ENCODE measurements around the gene CYTH3. TPM values are rescaled to one million over a fixed set of nuclear protein-coding genes. Genes with fewer than 3 reads are reported as not detected.

Gene CYTH3
- total and polyA plus RNA-seq, 9 donors = 14.8 to 29.6 (median 18.9) TPM

DNA sequence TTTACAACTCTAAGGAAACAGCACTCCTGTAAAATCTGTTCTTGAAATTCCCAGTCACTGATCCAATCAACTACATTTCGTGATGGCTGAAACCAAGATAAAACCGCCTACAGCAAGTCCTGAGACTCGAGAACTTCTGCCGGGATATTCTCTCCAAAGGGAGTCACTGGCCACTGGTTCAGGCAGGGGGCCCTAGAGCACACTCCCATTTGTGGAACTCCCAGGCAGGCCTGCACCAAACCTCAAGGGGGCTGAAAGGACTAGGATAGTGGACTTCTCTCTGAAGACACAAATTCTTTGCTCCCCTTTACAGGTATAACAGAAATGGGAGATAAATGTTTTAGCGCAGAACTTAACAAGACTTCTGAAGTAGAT, 16.3 kb downstream of the CYTH3 start:
- Histone ChIP-seq H3K4me1 (ENCODE audit: insufficient read depth) (peaks cover 14% of the 10 kb centered on the region), H3K27me3 (no peaks in the 10 kb centered on the region), H3K4me3 (no peak overlapping the region), H3K9me3 (no peaks in the 10 kb centered on the region), H3K27ac (no peak overlapping the region), H3K36me3 (no peaks in the 10 kb centered on the region)
- intact Hi-C loops (cut with DNase I) = no loop called here
- DNase-seq = no peak
- TF ChIP-seq, protein P1, sequence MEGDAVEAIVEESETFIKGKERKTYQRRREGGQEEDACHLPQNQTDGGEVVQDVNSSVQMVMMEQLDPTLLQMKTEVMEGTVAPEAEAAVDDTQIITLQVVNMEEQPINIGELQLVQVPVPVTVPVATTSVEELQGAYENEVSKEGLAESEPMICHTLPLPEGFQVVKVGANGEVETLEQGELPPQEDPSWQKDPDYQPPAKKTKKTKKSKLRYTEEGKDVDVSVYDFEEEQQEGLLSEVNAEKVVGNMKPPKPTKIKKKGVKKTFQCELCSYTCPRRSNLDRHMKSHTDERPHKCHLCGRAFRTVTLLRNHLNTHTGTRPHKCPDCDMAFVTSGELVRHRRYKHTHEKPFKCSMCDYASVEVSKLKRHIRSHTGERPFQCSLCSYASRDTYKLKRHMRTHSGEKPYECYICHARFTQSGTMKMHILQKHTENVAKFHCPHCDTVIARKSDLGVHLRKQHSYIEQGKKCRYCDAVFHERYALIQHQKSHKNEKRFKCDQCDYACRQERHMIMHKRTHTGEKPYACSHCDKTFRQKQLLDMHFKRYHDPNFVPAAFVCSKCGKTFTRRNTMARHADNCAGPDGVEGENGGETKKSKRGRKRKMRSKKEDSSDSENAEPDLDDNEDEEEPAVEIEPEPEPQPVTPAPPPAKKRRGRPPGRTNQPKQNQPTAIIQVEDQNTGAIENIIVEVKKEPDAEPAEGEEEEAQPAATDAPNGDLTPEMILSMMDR (IDR thresholded peaks at IDR 0.05) = no peak
- TF ChIP-seq EP300 (IDR thresholded peaks at IDR 0.05) (no peak), POLR2A (IDR thresholded peaks at IDR 0.05) (no peak)
- WGBS, 3 donors = 67 to 75% (median 69%) methylated on average over 5 of the region's 5 CpGs

DNA sequence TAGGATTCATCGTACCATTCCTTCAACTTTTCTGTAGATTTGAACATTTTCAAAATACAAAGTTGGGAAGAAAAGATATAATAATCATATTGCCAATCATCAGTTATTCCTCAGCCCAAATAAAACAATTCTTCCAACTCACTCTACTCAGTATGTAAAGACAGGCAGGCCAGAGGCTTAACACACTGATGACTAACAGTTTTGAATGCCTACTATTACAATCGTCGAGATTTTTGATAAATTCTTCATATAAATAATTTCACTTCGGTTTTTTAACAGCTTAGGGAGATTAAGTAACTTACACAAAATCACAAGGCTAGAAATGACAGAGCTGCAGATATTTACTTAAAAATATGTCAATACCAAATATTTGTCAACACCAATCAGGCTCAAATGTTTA, 17.6 kb downstream of the CYTH3 start:
- Histone ChIP-seq H3K27ac (no peak overlapping the region), H3K27me3 (no peaks in the 10 kb centered on the region), H3K4me1 (ENCODE audit: insufficient read depth) (peaks cover 7% of the 10 kb centered on the region), H3K36me3 (no peaks in the 10 kb centered on the region), H3K9me3 (no peaks in the 10 kb centered on the region), H3K4me3 (no peak overlapping the region)
- DNase-seq = no peak
- 71 to 74% (median 73%) methylated on average over 4 of the region's 4 CpGs for WGBS, 3 donors
- intact Hi-C loops (cut with DNase I) = no loop called here
- TF ChIP-seq EP300 (IDR thresholded peaks at IDR 0.05) = no peak
- TF ChIP-seq, protein P1 (IDR thresholded peaks at IDR 0.05) = no peak
- TF ChIP-seq POLR2A (IDR thresholded peaks at IDR 0.05) = no peak

DNA sequence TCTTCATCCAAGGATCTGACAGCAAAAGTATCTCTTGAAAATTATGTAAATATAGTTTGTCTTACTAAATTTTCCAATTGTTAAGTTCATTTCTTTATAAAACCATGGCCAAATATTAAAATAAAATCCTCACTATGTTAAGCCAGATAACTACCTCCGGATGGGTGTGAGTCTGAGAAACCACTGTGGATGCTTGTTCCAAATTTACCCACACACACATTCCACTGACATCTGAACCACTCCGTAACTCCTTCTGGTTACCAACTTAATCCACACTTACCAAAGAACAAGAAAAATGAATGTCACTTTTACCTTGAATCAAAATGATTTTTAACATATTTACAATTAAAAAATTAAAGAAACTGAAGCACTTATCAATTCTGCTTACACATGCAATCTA, 19.7 kb downstream of the CYTH3 start:
- no peak overlapping the region for H3K4me3 ChIP-seq
- TF ChIP-seq, protein P1 (IDR thresholded peaks at IDR 0.05) = no peak
- TF ChIP-seq EP300 (IDR thresholded peaks at IDR 0.05) = no peak
- no peak for TF ChIP-seq POLR2A (IDR thresholded peaks at IDR 0.05)
- no peaks in the 10 kb centered on the region for H3K27me3 ChIP-seq
- peaks cover 5% of the 10 kb centered on the region for H3K4me1 ChIP-seq (ENCODE audit: insufficient read depth)
- no peaks in the 10 kb centered on the region for H3K9me3 ChIP-seq
- WGBS, 3 donors = 17 to 21% (median 18%) methylated on average over 2 of the region's 2 CpGs
- no peak overlapping the region for H3K27ac ChIP-seq
- H3K36me3 ChIP-seq = no peaks in the 10 kb centered on the region
- DNase-seq = no peak
- intact Hi-C loops (cut with DNase I) = no loop called here

DNA sequence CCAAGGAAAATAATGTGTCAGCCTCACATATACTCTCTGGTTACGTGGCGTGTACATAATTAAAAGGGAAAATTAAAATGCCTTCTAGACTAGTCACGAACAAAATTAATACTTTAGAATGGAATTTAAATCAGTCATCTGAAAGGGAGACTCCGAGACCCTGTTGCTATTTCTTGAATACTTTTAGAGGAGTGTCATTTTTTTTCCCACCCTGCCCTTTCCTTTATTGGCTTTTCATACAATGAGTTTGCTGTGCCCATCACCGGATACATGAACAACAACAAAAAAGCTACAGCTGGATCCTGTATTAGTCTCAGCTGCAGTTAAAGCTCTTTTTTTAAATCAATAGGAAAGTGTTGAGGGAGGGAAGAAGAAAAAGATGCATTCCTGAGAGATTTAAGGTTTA, 20.1 kb downstream of the CYTH3 start:
- Histone ChIP-seq H3K27me3 (no peaks in the 10 kb centered on the region), H3K27ac (no peak overlapping the region), H3K36me3 (no peaks in the 10 kb centered on the region), H3K4me1 (ENCODE audit: insufficient read depth) (peaks cover 3% of the 10 kb centered on the region), H3K4me3 (no peak overlapping the region), H3K9me3 (no peaks in the 10 kb centered on the region)
- intact Hi-C loops (cut with DNase I) = no loop called here
- 10 to 17% (median 12%) methylated on average over 5 of the region's 5 CpGs for WGBS, 3 donors
- no peak for DNase-seq
- TF ChIP-seq, protein P1 (IDR thresholded peaks at IDR 0.05) = no peak
- TF ChIP-seq POLR2A (IDR thresholded peaks at IDR 0.05) (no peak), EP300 (IDR thresholded peaks at IDR 0.05) (no peak)

DNA sequence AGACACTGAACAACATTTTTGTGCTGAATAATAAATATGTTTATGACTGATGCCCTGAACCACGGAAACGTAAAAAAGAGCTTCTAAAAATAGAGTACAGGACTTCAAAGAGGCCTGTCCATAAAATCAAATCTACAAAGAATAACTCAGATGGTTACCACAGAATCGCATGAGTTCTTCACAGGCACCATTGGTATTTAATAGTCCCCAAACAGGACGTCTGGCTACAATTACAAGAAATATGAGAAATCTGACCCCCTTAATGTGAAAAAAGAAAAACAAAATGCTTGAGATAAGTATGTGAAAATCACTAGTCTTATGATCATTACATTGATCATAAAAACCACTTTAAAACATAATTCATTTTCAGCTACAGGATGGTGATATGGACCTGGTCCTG, 20.8 kb downstream of the CYTH3 start:
- intact Hi-C loops (cut with DNase I) = no loop called here
- no peak for DNase-seq
- TF ChIP-seq POLR2A (IDR thresholded peaks at IDR 0.05) (no peak), EP300 (IDR thresholded peaks at IDR 0.05) (no peak)
- TF ChIP-seq, protein P1 (IDR thresholded peaks at IDR 0.05) = no peak
- Histone ChIP-seq H3K36me3 (no peaks in the 10 kb centered on the region), H3K9me3 (no peaks in the 10 kb centered on the region), H3K4me3 (no peak overlapping the region), H3K27me3 (no peaks in the 10 kb centered on the region), H3K27ac (no peak overlapping the region), H3K4me1 (ENCODE audit: insufficient read depth) (peaks cover 3% of the 10 kb centered on the region)
- WGBS, 3 donors = 69 to 77% (median 71%) methylated on average over 4 of the region's 4 CpGs

Data from ovary (tissue), 9 donors.